GM12873 (cell line): ENCODE results near the gene ATP6V1C2.

Experiments used
- TF ChIP-seq, protein P1 (sequence below): IDR thresholded peaks from 2 replicates; pipeline ENCODE4 v1.5.1; 2012; ENCODE audit warnings: low read depth, mild to moderate bottlenecking, moderate library complexity, low read length, control low read depth; ENCODE audit not compliant: insufficient read depth; ENCODE audit errors: missing control alignments

The ATP6V1C2 gene

DNA sequence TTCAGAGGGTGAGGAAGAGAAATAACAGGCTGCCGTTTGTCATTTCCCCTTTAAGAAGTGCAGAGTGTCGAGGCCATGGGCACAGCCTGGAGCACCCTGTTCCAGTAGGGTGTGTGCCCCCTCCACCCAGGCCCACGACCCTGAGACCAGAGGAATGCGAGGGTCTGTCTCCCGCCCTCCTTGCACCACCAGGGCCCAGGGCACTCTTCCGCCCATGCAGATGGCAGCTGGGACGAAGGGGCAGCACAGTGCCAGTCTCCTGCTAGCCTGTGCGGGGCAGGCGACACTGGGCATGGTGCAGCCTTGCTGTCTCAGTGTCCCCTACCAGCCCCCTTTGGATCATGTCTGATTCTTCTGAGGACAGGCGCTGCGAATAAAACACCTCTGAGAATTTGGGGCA lies 106.9 kb downstream of the ATP6V1C2 start:
- TF ChIP-seq, protein P1, sequence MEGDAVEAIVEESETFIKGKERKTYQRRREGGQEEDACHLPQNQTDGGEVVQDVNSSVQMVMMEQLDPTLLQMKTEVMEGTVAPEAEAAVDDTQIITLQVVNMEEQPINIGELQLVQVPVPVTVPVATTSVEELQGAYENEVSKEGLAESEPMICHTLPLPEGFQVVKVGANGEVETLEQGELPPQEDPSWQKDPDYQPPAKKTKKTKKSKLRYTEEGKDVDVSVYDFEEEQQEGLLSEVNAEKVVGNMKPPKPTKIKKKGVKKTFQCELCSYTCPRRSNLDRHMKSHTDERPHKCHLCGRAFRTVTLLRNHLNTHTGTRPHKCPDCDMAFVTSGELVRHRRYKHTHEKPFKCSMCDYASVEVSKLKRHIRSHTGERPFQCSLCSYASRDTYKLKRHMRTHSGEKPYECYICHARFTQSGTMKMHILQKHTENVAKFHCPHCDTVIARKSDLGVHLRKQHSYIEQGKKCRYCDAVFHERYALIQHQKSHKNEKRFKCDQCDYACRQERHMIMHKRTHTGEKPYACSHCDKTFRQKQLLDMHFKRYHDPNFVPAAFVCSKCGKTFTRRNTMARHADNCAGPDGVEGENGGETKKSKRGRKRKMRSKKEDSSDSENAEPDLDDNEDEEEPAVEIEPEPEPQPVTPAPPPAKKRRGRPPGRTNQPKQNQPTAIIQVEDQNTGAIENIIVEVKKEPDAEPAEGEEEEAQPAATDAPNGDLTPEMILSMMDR = no peak

DNA sequence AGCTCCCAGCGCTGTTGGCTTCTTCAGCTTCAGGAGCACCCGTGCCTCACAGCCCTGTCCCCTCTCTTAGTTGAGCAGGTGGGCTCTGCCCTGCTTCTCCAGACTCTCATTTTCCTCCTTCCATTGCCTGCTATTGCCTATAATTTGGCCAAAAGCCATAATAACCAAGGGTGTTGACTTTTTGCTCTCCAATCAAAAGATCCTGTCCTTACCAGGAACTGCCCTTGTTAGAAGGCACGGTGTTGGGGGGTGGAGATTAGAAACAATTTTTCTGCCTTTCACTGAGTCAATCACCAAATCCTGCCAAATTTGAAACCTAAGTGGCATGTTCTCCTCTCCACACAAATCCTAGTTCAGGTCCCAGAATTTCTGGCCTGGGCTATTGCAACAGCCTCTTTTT lies 107.9 kb downstream of the ATP6V1C2 start:
- TF ChIP-seq, protein P1 = no peak

DNA sequence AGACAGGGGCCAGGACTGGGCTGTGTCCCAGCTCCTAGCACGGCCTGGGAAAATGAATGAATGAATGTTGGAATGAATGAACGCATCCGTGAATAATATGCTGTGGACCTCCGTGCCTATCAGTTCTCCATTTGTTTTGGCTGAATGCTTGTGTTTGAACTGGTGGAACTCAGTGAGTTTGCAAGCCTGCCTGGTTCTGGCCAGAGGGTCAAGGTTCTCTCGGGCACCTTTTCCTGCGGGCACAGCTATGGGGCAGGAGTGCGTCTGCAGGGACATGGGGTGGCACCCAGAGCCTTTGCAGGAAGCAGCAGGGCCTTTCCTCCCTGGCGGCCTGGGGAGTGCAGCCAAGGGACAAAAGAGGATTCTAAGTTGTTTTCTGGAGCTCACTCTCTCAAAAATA lies 108.8 kb downstream of the ATP6V1C2 start:
- TF ChIP-seq, protein P1 = no peak

DNA sequence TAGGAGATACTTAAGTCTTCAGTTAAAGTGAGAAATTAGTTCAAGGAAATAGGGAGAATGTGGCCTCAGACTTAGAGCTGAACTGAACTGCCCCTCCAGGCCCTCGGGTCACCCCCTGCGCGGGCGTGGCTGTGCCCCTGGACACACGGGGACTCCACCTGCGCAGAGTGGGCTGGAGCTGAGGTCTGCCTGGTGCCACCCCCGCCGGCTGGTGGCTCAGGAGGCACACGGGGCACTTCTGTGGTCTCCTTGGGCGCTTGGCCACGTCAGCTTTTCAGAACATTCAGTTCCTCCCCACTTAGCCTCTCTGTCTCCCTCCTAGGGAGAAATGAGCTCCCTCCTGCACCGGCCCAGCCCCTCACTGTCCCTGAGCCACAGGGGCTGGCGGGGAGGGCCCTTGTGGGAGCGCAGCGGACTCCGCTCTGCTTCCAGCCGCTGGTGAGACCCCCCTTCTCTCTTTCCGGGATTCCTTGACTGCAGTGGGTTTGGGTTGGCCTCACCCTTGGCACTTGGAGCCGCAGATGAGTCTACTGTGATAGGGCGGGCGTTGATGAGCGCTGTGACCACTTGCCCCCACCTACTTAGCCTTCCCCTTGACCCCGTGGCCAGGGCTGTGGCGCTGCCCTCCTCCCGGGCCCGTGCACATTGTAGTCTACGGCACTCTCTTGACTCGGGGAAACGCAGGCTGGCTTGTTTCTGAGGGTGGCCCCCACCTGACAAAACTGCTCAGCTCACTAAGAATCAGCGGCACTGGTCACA lies 109.4 kb downstream of the ATP6V1C2 start:
- TF ChIP-seq, protein P1 = no peak

DNA sequence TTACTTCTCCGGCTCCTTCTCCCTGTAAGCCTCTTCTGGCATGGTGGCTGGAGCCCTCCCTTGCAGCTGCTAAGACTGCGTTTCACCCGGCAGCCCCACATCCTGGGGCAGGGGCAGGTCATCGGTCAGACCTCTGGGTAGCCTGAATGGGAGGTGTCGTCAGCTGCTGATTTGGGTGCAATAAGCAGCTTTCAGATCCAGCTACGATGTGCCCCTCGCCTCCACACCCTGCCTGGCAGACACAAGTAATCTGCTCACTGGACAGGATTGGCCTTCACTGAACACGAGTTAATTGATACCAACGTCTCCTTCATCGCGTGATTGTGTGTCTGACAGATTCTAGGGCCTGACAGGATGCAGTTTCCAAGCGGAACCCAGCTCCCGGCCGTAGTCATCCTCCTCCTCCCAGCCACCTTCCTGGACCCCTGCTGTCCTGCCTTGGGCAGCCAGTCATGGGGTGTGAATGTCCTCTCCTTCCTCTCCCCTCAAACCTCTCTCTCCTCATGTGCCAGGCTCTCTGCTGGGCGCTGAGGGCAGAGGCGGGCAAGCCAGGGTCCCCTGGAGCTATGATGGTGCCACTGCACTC lies 110.1 kb downstream of the ATP6V1C2 start:
- TF ChIP-seq, protein P1 = no peak

DNA sequence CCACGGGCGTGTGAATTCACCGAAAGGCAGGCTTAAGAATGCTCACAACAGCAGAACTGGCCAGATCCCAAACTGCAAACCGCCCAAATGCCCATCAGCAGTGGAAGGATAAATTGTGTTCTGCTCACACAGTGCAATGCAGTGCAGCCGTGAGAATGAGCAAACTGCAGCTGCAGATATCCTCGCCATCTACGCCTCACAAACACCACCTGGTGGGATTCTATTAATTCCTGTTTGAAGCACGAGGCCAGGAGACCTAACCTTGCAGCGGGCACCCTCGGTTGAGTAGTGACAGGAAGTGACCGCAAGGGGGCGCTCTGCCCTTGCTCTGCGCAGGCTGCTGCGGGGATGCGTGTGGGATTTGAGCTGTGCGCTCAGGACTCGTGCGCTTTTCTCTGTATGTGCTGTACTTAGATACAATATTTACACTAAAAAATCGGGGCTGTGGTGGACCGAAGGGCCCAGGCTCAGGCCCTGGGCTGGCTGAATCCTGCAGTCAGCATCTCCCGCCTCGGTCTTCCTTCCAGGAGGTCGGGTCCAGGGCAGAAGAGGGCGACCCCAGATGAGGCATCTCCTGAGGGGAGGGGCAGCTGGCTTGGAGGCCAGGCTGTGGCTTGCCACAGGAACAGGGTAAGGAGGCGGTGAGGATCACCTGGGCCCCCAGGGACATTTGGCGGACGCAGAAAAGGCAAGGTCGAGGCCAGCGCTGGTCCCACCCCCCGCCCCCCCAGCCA lies 110.9 kb downstream of the ATP6V1C2 start:
- TF ChIP-seq, protein P1 = peak; percentile 99

DNA sequence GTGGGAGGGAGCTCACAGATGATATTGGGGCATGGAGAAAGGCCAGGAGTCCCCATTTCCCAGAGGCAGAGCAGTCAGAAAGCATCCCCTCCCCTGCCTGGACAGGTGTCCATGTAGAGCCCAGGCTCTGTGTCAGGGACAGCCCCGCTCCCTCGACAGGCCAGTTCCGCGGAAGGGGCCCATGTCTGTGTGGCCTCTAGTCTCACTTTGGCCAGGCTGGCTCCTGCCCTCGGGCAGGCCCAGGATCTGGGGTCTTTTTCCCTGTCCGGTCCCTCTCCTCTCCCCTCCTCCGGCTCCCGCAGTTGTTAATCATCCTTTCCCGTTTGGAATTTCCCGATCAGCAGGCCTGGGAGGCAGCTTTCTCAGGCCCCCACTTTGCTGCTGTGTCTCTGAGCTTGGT lies 111.6 kb downstream of the ATP6V1C2 start:
- TF ChIP-seq, protein P1 = no peak
